Measurements from ENCODE around the gene ZNF282.

Gene ZNF282

DNA sequence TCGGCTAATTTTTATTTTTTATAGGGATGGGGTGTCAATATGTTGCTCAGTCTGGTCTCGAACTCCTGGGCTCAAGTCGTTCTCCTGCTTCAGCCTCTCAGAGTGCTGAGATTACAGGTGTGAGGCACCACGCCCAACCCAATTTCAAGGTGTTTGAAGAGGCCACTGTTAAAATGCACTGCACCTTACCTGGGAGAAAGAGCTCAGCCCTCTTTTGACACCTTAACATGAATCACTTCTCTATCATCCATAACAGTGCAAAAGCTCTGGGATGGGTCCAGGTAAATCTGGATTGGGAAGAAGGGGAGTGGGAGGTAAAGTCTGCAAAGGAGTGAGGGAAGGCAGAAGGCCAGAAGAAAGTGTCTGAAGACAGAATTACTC lies 557 bp upstream of the ZNF282 start:
- no peak for DNase-seq

DNA sequence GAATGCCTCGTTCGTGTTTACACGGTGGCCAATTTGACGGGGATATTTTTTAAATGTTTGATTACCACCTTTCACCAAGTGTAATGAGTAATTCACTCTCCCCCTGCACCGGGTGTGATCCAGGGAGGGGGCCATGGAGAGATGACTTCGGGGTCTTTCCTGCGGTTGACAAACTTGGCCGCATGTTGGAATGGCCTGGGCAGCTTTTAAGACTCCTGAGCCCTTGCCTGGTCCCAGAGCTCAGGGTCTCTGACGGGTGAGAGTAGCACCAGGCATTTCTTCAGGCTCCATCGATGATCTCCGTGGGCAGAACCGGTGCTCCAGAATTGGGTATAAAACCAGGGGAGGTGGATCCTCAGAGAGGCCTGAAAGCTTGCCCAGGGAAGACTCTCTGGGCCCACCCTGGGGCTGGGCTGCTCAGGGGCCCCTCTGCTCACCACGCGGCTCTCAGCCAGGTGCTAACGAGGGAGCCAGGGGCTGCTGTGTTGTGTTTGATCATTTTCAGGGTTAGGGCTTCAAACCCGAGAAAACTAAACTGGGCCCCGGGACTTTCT lies 882 bp downstream of the ZNF282 start:
- peak in 1 of 2 experiments; percentile 53 for DNase-seq

DNA sequence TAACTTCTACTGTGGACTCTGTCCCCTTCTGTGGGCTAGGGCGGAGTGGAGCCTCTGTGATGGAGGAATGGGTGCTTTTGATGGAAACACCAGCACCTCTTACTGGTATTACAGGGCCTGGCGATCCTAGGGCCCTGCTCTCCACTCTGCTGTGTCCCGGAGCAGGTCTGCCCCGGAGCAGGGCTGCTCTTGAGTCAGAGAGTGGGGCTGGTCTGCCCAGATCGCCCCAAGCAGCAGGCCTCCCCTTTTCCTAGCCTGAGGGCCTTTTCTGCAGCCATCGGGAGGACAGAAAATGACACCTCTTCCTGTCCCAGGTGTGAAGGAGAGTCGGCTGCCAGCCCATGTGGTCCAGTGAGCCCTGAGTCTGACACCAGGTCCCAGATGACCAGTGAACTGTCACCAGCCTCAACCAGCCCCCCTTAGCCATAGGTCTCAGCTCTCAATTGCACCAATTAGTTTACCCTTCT lies 1.4 kb downstream of the ZNF282 start:
- peak in 1 of 2 experiments; percentile 53 for DNase-seq

DNA sequence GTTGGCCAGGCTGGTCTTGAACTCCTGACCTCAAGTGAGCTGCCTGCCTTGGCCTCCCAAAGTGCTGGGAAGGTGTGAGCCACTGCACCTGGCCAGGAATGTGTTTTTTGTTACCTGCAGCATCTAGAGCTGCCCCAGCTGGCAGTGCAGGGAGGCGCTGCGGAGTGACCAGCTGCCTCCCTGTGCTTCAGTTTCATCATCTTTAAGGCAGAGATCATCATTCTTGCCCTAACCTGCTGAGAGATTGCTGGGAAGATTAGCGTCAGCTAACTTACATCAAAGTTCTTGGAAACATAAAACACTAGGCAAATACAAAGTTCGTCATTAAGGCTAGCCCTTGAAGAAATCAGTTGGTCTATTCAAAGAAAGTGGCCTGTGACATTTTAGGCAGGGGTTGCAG lies 2.3 kb downstream of the ZNF282 start:
- no peak for DNase-seq

DNA sequence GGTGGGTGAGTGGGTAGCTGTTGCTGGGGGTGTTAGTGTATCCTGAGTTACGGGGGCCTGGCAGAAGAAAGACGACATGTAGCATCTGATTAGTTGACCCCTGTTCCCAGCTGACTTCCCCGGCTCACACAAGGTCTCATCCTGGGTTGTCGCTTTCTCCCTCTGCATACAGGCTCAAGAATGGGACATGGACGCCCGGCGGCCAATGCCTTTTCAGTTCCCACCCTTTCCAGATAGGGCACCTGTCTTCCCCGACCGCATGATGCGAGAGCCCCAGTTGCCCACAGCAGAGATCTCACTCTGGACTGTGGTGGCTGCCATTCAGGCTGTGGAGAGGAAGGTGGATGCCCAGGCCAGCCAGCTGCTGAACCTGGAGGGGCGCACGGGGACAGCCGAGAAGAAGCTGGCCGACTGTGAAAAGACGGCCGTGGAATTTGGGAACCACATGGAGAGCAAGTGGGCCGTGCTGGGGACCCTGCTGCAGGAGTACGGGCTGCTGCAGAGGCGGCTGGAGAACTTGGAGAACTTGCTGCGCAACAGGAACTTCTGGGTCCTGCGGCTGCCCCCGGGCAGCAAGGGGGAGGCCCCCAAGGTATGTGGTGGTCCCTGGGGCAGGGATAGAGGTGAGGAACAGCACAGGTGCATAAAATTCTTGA lies 2.9 kb downstream of the ZNF282 start:
- DNase-seq, result no peak

DNA sequence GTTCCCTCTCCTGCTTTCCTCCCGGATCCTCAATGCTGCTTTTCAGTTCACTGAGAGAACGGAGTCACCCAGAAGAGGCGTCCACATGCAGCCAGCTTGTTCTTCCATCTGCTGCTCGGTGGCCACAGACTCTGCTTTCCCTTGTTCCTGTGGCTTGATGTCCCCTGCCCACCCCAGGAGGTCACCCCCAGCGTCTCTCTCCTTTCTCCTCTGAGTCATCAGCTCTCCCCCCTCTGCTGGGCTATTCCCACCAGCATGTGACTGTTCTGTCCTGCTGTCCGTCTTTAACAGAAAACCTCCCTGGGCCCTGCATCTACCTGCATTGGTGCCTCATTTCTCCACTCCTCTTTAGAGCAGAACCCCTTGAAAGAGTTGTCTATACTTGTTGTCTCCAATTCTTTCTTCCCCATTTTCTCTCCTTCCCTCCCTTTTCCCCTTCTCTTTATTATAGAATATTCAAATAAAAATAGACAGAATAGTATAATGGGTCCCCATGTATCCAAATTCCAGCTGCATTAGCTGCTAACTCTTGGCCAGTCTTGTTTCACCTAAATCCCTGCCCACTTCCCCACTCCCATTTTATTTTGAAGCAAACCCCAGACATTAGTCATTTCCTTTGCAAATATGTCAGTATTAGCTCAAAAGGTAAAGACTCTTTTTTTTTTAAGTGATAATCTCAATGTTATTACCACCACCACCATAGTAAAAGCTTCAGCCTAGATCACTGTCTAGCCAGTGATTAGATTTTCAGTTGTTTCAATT lies 4.1 kb downstream of the ZNF282 start:
- DNase-seq, result no peak

DNA sequence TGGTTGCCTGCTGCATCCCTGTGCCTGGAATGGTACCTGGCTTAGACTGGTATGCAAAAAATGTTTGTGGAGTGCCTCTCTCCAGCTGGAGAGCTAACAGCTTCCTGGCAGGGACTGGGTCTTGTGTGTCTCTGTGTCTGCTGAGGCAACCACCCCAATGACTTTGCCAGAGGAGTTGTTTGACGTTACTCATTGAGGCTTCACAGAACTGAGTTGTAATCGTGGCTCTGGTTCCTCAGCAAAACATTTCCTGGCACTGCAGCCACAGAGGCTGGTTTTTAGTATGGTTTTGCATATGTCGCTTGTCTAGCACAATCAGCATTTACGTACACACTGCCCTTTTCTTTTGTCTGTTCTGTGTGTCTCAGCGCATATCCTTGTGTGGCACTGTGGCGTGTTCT lies 7.5 kb downstream of the ZNF282 start:
- peak in 1 of 2 experiments; percentile 50 for DNase-seq

DNA sequence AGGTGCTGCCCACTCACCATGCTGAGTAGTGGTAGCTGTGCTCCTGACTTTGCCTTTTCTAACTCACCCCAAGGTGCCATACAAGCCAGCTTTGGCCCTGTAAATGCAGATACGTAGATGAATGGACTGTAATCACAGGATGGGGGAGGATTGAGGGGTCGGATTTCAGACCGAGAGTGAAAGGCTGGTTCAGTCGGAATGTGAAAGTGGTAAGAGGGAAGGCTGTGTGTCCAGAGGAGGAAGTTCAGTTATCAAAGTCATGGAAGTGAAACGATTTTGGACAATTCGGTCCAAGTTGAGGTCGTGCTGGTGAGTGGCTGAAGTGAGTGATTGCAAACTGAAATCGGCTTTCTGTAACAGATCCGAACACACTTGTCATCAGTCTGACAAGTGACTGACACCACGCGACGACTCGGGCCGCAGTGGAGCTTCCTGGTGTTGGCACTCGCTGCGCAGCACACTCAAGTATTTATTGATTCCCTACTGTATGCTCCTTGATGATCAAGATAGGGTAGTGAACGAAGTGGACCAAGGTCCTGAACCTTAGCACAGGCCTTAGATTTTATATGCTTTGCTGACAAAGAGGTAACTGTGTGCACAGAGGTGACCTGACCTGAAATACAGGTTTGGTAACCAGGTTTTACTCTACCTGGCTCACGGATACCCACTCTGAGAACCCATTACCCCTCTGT lies 10.5 kb downstream of the ZNF282 start:
- DNase-seq, result peak in 1 of 2 experiments; percentile 11

DNA sequence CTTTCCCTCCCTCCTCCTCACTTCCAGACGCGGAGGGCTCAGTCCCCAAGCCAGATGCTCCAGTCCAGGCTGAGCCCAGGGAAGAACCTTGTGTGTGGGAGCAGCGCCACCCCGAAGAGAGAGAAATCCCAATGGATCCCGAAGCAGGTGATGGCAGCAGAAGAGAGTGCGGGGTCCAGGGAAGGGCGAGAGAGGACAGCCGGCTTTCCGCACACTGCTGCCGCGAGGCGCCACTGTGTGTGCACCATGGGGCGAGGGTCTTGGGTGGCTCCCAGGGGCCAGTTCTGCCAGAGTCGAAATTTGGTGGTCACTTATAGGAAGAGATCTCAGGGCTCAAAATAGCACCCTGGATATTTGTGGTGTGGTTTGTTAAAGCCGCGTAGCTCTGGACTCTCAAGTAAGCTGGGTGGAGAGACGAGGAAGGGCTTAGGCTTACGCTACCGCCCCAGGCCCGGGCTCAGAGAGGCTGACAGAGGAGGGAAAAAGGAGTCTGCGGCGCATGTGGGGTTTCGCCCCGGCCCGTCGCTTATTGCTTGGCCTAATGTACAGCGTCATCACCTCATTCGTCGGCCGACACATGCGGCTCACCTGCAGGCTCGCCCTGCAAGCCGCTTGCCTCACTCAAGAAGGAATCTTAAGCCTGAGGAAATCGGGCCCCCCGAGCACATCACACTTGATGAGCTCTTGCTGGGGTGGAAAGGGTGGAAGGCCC lies 12.1 kb downstream of the ZNF282 start:
- DNase-seq, result no peak

DNA sequence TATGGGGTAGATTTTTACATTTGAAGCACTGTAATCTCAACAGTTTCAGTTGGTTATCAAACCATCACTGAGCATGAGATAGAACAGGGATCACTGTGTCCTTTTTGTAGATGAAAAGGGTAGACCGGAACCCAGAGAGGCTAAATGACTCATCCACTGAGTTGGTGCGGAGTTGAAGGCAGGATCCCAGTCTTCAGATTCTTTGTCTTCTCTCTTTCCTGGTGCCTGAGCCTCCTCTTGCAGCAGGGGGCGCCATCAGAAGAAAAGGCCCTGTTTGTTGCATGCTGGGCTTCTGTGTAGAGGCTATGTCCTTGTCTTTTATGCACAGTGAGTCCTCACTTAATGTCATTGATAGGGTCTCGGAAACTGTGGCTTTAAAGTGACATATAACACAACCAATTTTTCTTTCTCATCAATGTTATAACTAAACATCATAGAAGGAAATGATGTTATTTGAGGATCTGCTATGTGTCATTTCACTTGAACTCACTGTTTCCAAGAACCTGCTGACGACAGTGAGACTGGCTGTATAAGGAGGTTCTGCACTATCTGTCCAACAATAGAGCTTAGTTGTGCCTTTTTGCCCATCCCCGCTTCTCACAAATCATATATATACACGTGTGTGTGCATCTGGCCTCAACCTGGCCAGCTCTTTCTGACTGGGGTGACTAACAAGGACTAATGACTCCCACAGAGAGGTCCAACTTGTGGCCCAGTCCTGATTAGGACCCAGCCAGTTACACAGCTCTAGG lies 14.3 kb downstream of the ZNF282 start:
- DNase-seq, result peak in 1 of 2 experiments; percentile 58

DNA sequence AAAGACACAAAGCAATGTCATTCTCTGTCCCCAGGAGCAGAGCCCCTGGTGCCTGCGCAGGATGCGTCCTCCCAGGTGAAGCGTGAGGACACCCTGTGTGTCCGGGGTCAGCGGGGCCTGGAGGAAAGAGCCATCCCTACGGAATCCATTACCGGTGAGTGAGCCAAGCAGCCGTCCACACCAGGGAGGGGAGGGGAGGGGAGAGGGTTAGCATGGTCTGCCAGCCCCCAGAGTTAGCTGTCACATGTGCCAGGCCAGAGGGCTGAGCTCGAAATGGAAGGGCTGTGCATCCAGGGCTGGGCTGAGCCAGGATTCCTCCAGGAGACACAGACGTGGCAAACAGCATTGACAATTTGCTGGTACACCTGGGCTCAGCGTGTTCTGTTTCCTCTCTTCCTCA lies 15.2 kb downstream of the ZNF282 start:
- no peak for DNase-seq

DNA sequence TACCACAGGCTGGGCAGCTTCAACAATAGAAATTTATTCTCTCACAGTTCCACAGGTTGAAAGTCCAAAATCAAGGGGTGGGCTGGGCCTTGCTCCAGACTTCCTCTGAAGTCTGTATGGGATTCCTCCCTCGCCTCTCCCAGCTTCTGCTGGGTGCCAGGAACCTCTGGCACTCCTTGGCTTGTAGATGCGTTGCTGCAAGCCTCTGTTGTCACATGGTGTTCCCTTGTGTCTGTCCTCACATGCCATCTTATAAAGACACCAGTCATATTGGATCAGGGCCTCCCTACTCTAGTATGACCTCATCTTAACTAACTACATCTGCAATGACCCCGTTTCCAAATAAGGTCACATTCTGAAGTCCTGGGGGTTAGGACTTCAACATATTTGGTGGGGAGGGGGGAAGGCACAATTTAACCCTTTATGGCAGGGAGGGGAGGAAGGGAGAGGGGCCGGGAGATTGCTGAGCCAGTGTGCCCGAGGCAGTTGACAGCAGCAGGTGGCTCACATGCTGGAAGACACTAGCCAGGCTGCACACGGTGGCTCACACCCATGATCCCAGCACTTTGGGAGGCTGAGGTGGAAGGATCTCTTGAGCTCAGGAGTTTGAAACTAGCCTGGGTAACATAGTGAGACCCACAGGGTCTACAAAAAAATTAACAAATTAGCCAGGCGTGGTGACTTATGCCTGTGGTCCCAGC lies 18.8 kb downstream of the ZNF282 start:
- DNase-seq, result no peak

DNA sequence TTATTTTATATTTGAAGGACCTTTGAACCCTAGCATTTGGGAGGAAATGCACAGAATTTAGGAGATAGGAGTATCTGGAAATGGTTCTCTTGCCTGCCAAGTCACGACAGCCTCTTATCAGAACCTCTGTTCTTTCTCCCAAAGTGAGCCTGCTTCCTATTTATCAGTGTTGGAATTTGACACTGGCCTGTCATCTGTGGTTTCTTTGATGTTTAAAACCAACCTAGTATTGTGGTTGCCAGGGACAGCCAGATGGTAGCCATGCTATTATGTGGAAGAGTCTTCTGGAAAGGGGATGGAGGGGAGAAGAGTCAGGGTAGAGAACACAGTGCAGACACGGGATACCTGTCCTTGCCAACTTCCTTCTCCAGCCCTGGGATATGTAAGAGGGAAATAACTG lies 21.1 kb downstream of the ZNF282 start:
- DNase-seq, result no peak

DNA sequence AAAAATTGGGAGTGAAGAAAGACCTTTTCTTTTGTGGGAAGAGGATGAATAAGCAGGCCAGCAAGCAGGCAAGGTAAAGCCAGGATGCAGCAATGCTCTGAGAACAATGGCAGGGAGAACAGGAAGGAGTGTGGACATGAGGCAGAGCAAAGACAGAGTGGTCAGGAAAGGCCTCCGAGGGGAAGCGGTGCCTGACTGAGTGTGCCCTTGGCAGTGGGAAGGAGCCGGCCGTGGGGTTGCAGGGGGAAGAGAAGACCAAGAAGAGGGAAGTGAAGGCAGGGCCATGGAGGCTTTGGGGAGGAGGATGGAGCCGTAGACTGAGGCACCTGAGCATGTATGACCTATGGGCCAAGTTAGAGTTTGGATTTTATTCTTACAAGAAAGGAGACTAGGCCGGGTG lies 22.2 kb downstream of the ZNF282 start:
- no peak for DNase-seq

DNA sequence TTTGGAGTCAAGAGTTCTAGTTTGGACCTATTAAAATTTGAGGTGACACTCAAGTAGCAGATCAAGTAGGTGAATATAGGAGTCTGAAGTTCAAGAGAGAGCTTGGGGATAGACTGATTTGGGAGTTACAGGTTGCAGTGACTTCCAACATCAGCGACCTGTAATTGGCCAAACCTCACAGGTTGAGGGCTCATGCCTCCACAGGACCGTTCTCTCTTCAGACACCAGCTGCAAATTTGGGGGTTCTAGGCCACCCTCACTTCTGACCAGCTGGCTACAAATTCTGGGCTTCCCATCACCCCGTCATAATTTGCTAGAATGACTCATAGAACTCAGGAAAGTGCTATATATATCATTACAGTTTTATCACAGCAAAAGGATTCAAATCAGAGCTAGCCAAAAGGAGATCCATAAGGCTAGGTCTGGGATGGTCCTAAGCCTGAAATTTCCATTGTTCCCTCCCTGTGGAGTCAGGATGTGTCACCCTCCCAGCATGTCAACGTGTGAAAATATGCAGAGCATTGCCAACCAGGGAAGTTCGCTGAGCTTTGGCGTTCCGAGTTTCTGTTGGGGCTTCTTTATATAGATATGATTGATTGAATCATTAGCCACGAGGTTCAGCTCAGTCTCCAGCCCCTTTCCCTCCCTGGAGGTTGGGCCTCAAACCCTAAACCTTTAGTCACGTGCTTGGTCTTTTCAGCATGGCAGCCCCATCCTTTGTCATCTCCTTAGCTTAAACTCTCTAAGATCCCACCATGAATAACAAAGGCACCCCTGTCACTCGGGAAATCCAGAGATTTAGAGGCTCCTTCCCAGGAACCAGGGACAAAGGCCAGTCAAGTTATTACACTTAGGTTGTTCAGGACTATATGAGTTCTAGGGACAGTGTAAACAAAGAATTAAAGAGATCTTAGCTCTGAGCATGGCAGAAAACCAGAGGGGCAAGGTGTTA lies 23.4 kb downstream of the ZNF282 start:
- no peak for DNase-seq

DNA sequence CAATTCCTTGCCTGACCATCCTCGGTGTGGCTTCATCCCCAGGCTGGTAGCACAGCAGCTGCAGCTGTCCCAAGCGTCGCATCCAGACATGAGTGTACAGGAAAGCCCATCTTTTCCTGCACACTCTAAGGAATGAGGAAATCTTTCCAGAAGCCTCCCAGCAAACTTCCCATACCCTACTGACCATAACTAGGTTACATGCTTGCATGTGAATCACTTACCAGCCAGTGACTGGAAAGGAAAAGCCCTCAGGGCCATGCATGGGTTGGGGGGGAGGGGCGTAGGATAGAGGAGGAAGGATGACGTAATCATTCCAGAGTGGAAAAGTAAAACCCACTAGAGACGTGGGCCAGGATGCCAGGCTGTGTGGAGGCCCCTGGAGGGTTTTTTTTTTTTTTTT lies 25.2 kb downstream of the ZNF282 start:
- no peak for DNase-seq

DNA sequence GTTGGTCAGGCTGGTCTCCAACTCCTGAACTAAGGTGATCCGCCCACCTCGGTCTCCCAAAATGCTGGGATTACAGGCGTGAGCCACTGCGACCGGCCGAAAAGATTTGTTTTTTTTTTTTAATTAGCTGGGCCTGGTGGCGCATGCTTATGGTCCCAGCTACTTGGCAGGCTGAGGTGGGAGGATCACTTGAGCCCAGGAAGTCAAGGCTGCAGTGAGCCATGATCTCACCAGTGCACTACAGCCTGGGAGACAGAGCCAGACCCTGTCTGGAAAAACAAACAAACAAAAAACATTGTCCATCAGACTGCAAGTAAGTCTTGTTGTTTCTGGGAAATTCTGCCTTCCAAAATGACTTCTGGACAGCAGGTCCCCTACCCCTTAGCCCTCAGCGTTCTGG lies 27.8 kb downstream of the ZNF282 start:
- no peak for DNase-seq

DNA sequence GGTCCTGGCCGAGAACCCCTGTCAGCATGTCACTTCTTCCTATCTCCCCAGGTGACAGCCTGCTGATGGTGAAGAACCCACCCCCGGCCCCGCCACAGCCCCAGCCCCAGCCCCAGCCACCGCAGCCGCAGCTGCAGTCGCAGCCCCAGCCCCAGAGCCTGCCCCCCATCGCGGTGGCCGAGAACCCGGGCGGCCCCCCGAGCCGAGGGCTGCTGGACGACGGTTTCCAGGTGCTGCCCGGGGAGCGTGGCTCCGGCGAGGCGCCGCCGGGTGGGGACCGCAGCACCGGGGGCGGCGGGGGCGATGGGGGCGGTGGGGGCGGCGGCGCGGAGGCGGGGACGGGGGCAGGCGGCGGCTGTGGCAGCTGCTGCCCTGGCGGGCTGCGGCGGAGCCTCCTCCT lies 28.4 kb downstream of the ZNF282 start:
- no peak for DNase-seq

DNA sequence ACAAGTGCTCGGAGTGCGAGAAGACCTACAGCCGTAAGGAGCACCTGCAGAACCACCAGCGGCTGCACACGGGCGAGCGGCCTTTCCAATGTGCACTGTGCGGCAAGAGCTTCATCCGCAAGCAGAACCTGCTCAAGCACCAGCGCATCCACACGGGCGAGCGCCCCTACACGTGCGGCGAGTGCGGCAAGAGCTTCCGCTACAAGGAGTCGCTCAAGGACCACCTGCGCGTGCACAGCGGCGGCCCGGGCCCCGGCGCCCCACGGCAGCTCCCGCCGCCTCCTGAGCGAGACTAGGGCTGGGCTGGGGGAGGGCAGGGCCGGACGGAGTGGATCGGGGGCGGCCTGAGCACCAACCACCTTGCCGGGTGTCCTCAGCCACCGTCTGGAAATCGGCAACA lies 29.0 kb downstream of the ZNF282 start:
- no peak for DNase-seq

DNA sequence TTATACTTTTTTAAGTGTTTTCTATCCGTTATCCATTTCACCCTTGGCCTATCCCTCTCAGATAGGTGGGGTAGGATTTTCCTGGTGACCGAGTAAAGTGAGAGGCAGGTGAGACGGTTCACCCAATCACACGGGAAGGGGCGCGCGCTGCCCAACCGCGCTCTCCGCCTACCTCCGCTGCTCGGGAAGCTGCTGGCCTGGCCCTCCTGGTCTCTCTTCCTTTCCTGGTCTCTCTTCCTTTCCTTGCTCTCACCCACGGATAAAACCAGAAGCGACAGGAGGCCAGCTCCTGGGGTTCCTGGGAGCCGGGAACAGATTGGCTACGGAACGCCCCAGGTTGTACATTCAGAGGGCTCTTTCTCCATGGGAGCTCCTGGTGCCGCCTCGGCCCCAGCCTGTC lies 29.8 kb downstream of the ZNF282 start:
- no peak for DNase-seq

All from NCI-H526 (cell line).